GM12801 (cell line): ENCODE results near the gene IFNL3.

Source experiments
- TF ChIP-seq, protein P1 (sequence below): IDR thresholded peaks from one replicate; pipeline ENCODE4 v1.5.1; 2011; ENCODE audit warnings: control low read depth; ENCODE audit not compliant: insufficient read length; ENCODE audit errors: extremely low read depth

IFNL3 gene

GRCh38 chr19:39203372-39204341 lies 41.1 kb downstream of the IFNL3 start, which contains the start of gene SYCN:
Gene SYCN (minus strand): TSS chr19:39204263. CDS start chr19:39204254, 9 bp downstream.
- TF ChIP-seq, protein P1, sequence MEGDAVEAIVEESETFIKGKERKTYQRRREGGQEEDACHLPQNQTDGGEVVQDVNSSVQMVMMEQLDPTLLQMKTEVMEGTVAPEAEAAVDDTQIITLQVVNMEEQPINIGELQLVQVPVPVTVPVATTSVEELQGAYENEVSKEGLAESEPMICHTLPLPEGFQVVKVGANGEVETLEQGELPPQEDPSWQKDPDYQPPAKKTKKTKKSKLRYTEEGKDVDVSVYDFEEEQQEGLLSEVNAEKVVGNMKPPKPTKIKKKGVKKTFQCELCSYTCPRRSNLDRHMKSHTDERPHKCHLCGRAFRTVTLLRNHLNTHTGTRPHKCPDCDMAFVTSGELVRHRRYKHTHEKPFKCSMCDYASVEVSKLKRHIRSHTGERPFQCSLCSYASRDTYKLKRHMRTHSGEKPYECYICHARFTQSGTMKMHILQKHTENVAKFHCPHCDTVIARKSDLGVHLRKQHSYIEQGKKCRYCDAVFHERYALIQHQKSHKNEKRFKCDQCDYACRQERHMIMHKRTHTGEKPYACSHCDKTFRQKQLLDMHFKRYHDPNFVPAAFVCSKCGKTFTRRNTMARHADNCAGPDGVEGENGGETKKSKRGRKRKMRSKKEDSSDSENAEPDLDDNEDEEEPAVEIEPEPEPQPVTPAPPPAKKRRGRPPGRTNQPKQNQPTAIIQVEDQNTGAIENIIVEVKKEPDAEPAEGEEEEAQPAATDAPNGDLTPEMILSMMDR = no peak

GRCh38 chr19:39202998-39203355 lies 41.8 kb downstream of the IFNL3 start:
- TF ChIP-seq, protein P1 = no peak

- TF ChIP-seq, protein P1 = no peak
These were observed 44.0 kb downstream of the IFNL3 start for GRCh38 chr19:39200803-39201115.

GRCh38 chr19:39200066-39200802 lies 44.6 kb downstream of the IFNL3 start:
- TF ChIP-seq, protein P1 = no peak

DNA sequence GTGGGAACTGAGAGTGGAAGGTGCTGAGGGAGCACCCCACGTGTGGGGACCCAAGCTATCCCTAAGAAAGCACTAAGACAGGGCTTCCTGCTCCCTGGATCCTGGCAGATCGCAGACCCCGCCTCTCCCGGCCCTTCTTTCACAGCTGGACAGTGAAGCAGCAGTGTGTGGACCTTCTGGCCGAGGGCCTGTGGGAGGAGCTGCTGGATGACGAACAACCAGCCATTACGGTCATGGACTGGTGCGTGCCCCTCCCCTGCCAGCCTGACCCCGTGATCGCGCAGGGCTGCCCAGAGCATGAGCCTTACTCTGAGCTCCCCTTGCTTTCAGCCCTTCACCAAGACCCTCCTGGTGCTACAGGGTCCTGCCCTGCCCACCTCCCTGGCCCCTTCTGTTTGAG lies 45.8 kb downstream of the IFNL3 start:
- TF ChIP-seq, protein P1 = no peak

- TF ChIP-seq, protein P1 = no peak
These were observed 47.0 kb downstream of the IFNL3 start for GRCh38 chr19:39197808-39198207.

- TF ChIP-seq, protein P1 = no peak
These were observed 47.8 kb downstream of the IFNL3 start, which contains the start of gene NCCRP1 for GRCh38 chr19:39196860-39197562. Gene NCCRP1 (plus strand): TSS chr19:39196964. CDS start chr19:39196983, 19 bp downstream.
